Mesenchymal stem cell (in vitro differentiated cells and primary cell): Measurements from ENCODE around the gene DCAF4L1. TPM values are rescaled to one million over a fixed set of nuclear protein-coding genes. Genes with fewer than 3 reads are reported as not detected.

Experiments used
- DNase-seq: peaks from one replicate; pipeline ENCODE4 v3.0.0-alpha.2; 2013
- H2AFZ ChIP-seq: one replicate; pipeline ENCODE4 v1.6.1; 2013; ENCODE audit warnings: low read depth, mild to moderate bottlenecking, control low read depth, inconsistent platforms, low read length, moderate library complexity
- H2AK5ac ChIP-seq: 2 replicates; pipeline ENCODE4 v1.6.1; 2013; ENCODE audit warnings: low read length, moderate library complexity, mild to moderate bottlenecking, inconsistent platforms; ENCODE audit not compliant: severe bottlenecking
- H2BK120ac ChIP-seq: one replicate; pipeline ENCODE4 v1.6.1; 2013; ENCODE audit warnings: low read depth, mild to moderate bottlenecking, inconsistent platforms, low read length, moderate library complexity
- H2BK12ac ChIP-seq, 2 experiments: one replicate each; pipeline ENCODE4 v1.6.1; 2013; ENCODE audit warnings: inconsistent platforms in 2 of 2, low read length in 2 of 2, mild to moderate bottlenecking in 2 of 2, moderate library complexity in 2 of 2, control low read depth in 1 of 2
- H2BK15ac ChIP-seq: one replicate; pipeline ENCODE4 v1.6.1; 2013; ENCODE audit warnings: mild to moderate bottlenecking, low read depth, inconsistent platforms; ENCODE audit not compliant: poor library complexity, severe bottlenecking
- H2BK5ac ChIP-seq: 2 replicates; pipeline ENCODE4 v1.6.1; 2013; ENCODE audit warnings: low read depth, mild to moderate bottlenecking, low read length, control low read depth, inconsistent platforms; ENCODE audit not compliant: poor library complexity, severe bottlenecking
- H3K14ac ChIP-seq, 2 experiments: one replicate each; pipeline ENCODE4 v1.6.1; 2013; ENCODE audit warnings: inconsistent platforms in 2 of 2, low read length in 2 of 2, control low read depth in 1 of 2, mild to moderate bottlenecking in 1 of 2, moderate library complexity in 1 of 2
- H3K18ac ChIP-seq, 2 experiments: one replicate each; pipeline ENCODE4 v1.6.1; 2013; ENCODE audit warnings: inconsistent platforms in 2 of 2, low read length in 2 of 2, control low read depth in 1 of 2, low read depth in 1 of 2, mild to moderate bottlenecking in 1 of 2
- H3K23ac ChIP-seq, 2 experiments: one replicate each; pipeline ENCODE4 v1.6.1; 2013; ENCODE audit warnings: inconsistent platforms in 2 of 2, low read length in 2 of 2, mild to moderate bottlenecking in 2 of 2, moderate library complexity in 2 of 2, control low read depth in 1 of 2
- H3K27ac ChIP-seq: 2 replicates; pipeline ENCODE4 v1.5.1; 2013; ENCODE audit warnings: mild to moderate bottlenecking, moderate library complexity, low read length, control low read depth, inconsistent platforms; ENCODE audit not compliant: poor library complexity, severe bottlenecking
- H3K27me3 ChIP-seq, 2 experiments: 2 replicates each; pipeline versions ENCODE4 v1.6.1 to v1.7.0; 2013; ENCODE audit warnings: low read length in 2 of 2, mild to moderate bottlenecking in 2 of 2, moderate library complexity in 2 of 2, control low read depth in 1 of 2, inconsistent platforms in 1 of 2; ENCODE audit not compliant: control insufficient read depth in 1 of 2, insufficient read depth in 1 of 2
- H3K36me3 ChIP-seq, 2 experiments: 2 replicates each; pipeline versions ENCODE4 v1.6.1 to v1.7.0; 2013; ENCODE audit warnings: low read length in 2 of 2, control low read depth in 1 of 2, inconsistent platforms in 1 of 2, low read depth in 1 of 2, mild to moderate bottlenecking in 1 of 2; ENCODE audit not compliant: insufficient read depth in 2 of 2, control insufficient read depth in 1 of 2
- H3K4ac ChIP-seq, 2 experiments: one replicate each; pipeline ENCODE4 v1.6.1; 2013; ENCODE audit warnings: inconsistent platforms in 2 of 2, low read length in 2 of 2, mild to moderate bottlenecking in 2 of 2, moderate library complexity in 2 of 2, control low read depth in 1 of 2, low read depth in 1 of 2
- H3K4me1 ChIP-seq: 2 replicates; pipeline ENCODE4 v1.6.1; 2013; ENCODE audit warnings: low read depth, low read length, control low read depth; ENCODE audit not compliant: control insufficient read depth, insufficient read depth
- H3K4me2 ChIP-seq: 2 replicates; pipeline ENCODE4 v1.6.1; 2013; ENCODE audit warnings: low read length, mild to moderate bottlenecking, inconsistent platforms; ENCODE audit not compliant: poor library complexity, severe bottlenecking
- H3K4me3 ChIP-seq, 2 experiments: 2 replicates each; pipeline versions ENCODE4 v1.5.1 to v1.7.0; 2013; ENCODE audit warnings: low read length in 2 of 2, mild to moderate bottlenecking in 2 of 2, control low read depth in 1 of 2, low read depth in 1 of 2; ENCODE audit not compliant: insufficient read depth in 1 of 2
- H3K79me1 ChIP-seq: replicated peaks from 2 replicates; pipeline ENCODE4 v1.6.1; 2013; ENCODE audit warnings: mild to moderate bottlenecking, control low read depth, low read length, inconsistent platforms; ENCODE audit not compliant: poor library complexity, severe bottlenecking
- H3K9ac ChIP-seq: 2 replicates; pipeline ENCODE4 v1.7.0; 2013; ENCODE audit warnings: mild to moderate bottlenecking, low read length, moderate library complexity
- H3K9me3 ChIP-seq: 2 replicates; pipeline ENCODE4 v1.7.0; 2013; ENCODE audit warnings: mild to moderate bottlenecking, low read length; ENCODE audit not compliant: control insufficient read depth
- H4K8ac ChIP-seq: one replicate; pipeline ENCODE4 v1.6.1; 2013; ENCODE audit warnings: inconsistent platforms, mild to moderate bottlenecking, low read length, moderate library complexity
- H4K91ac ChIP-seq: one replicate; pipeline ENCODE4 v1.6.1; 2013; ENCODE audit warnings: mild to moderate bottlenecking, low read length, inconsistent platforms
- WGBS: methylation state at CpG from one replicate; pipeline ENCODE4 v1.1.7; 2013; ENCODE audit warnings: mixed read lengths; 5-methylcytosine and 5-hydroxymethylcytosine counted together
- polyA plus RNA-seq, 2 experiments: library from polyadenylated mRNA; stranded (reverse); fragments of 200-250 nt; gene quantifications; one replicate each; pipeline ENCODE4 v1.2.3, GENCODE V29; 2013

Gene DCAF4L1
- 0.03 TPM for polyA plus RNA-seq (2013, experiment 1 of 2)
- under 0.01 TPM for polyA plus RNA-seq (2013, experiment 2 of 2)

GRCh38 chr4:41981456-41981855, at the start of gene DCAF4L1:
Gene DCAF4L1 (plus strand): TSS chr4:41981756. CDS start chr4:41981793, 37 bp downstream.
- Histone ChIP-seq H3K36me3 (no peaks in the 10 kb centered on the region), H3K18ac (no peak within 1 kb of the TSS), H2AFZ (no peak within 1 kb of the TSS), H3K23ac (no peak within 1 kb of the TSS), H4K8ac (no peak within 1 kb of the TSS), H3K4ac (no peak within 1 kb of the TSS), H3K9ac (no peak within 1 kb of the TSS), H2BK5ac (no peak within 1 kb of the TSS), H4K91ac (no peak within 1 kb of the TSS), H3K27ac (no peak within 1 kb of the TSS), H2AK5ac (no peak within 1 kb of the TSS), H3K4me2 (no peak within 1 kb of the TSS), H3K4me3 (no peak within 1 kb of the TSS), H3K27me3 (no peaks in the 10 kb centered on the region), H2BK120ac (no peak within 1 kb of the TSS), H2BK15ac (no peak within 1 kb of the TSS), H3K14ac (no peak within 1 kb of the TSS), H3K9me3 (no peaks in the 10 kb centered on the region), H3K4me1 (no peaks in the 10 kb centered on the region), H3K79me1 (no peaks in the 10 kb centered on the region), H2BK12ac (no peak within 1 kb of the TSS)
- DNase-seq, result no peak
- 92% methylated on average over 11 of the region's 12 CpGs for WGBS

- no peak overlapping the region for H4K8ac ChIP-seq
- WGBS, result 75% methylated on average over 3 of the region's 3 CpGs
- H2AFZ ChIP-seq, result no peak overlapping the region
- H2BK120ac ChIP-seq, result no peak overlapping the region
- no peak overlapping the region for H2AK5ac ChIP-seq
- no peak overlapping the region for H3K4ac ChIP-seq
- no peaks in the 10 kb centered on the region for H3K79me1 ChIP-seq
- H3K9me3 ChIP-seq, result no peaks in the 10 kb centered on the region
- no peak overlapping the region for H3K23ac ChIP-seq
- H3K27ac ChIP-seq, result no peak overlapping the region
- DNase-seq, result no peak
- no peak overlapping the region for H2BK15ac ChIP-seq
- peaks cover 0 to 3% of the 10 kb centered on the region in 2 experiments for H3K36me3 ChIP-seq
- no peak overlapping the region for H3K9ac ChIP-seq
- no peak overlapping the region for H3K4me2 ChIP-seq
- no peak overlapping the region for H2BK12ac ChIP-seq
- H4K91ac ChIP-seq, result no peak overlapping the region
- H3K14ac ChIP-seq, result no peak overlapping the region
- no peak overlapping the region for H3K4me3 ChIP-seq
- H3K4me1 ChIP-seq, result peaks cover 5% of the 10 kb centered on the region
- H3K27me3 ChIP-seq, result no peaks in the 10 kb centered on the region
- no peak overlapping the region for H2BK5ac ChIP-seq
- no peak overlapping the region for H3K18ac ChIP-seq
Observed at GRCh38 chr4:41932988-41933387, 48.6 kb upstream of the DCAF4L1 start.

GRCh38 chr4:41933997-41934503, 47.5 kb upstream of the DCAF4L1 start:
- Histone ChIP-seq H3K18ac (no peak overlapping the region), H2AFZ (no peak overlapping the region), H3K4me3 (peak overlapping the region in 1 of 2 experiments; percentile 98), H4K8ac (no peak overlapping the region), H3K27me3 (no peaks in the 10 kb centered on the region), H3K4ac (no peak overlapping the region), H2BK12ac (no peak overlapping the region), H2BK5ac (no peak overlapping the region), H3K14ac (no peak overlapping the region), H2BK15ac (no peak overlapping the region), H3K23ac (no peak overlapping the region), H3K9ac (no peak overlapping the region), H3K27ac (no peak overlapping the region), H4K91ac (no peak overlapping the region), H2BK120ac (no peak overlapping the region), H3K9me3 (no peaks in the 10 kb centered on the region), H3K36me3 (peaks cover 0 to 8% of the 10 kb centered on the region in 2 experiments), H3K4me1 (peaks cover 5% of the 10 kb centered on the region), H3K4me2 (no peak overlapping the region), H3K79me1 (peaks cover 1% of the 10 kb centered on the region), H2AK5ac (no peak overlapping the region)
- no peak for DNase-seq
- 94% methylated on average over 10 of the region's 10 CpGs for WGBS

- Histone ChIP-seq H3K27ac (no peak overlapping the region), H3K4me1 (peaks cover 5% of the 10 kb centered on the region), H2BK15ac (no peak overlapping the region), H3K9me3 (no peaks in the 10 kb centered on the region), H3K36me3 (peaks cover 0 to 13% of the 10 kb centered on the region in 2 experiments), H2BK120ac (no peak overlapping the region), H3K23ac (no peak overlapping the region), H3K14ac (no peak overlapping the region), H2BK12ac (no peak overlapping the region), H4K8ac (no peak overlapping the region), H3K27me3 (no peaks in the 10 kb centered on the region), H3K18ac (no peak overlapping the region), H3K9ac (no peak overlapping the region), H4K91ac (no peak overlapping the region), H3K79me1 (peaks cover 2% of the 10 kb centered on the region), H3K4me2 (peak overlapping the region; percentile 47), H2AK5ac (no peak overlapping the region), H2BK5ac (no peak overlapping the region), H3K4me3 (peak overlapping the region in 1 of 2 experiments; percentile 98), H2AFZ (no peak overlapping the region), H3K4ac (no peak overlapping the region)
- DNase-seq, result no peak
- 98% methylated on average over 9 of the region's 9 CpGs for WGBS
Observed at GRCh38 chr4:41934514-41934900, 47.0 kb upstream of the DCAF4L1 start.
